Measurements from ENCODE around the gene PACSIN2. TPM values are rescaled to one million over a fixed set of nuclear protein-coding genes. Genes with fewer than 3 reads are reported as not detected.

The PACSIN2 gene
- total RNA-seq, 1 experiment from 2014 or later = 103 TPM

- POLR2A ChIA-PET (ENCODE audit: unreplicated experiment) = no interaction called here
- no peak for TF ChIP-seq CTCF (conservative IDR thresholded peaks at IDR 0.05)
- no peak for TF ChIP-seq EZH2 (IDR thresholded peaks at IDR 0.05; ENCODE audit: low read depth)
- Histone ChIP-seq H3K4me1 (replicated peaks; ENCODE audit: insufficient read depth) (peaks cover 7% of the 10 kb centered on the region), H3K79me2 (ENCODE audit: low read depth) (no peaks in the 10 kb centered on the region), H2AFZ (no peak overlapping the region), H3K27ac (no peak overlapping the region), H3F3A (ENCODE audit: insufficient read depth, low read depth) (peaks cover 22% of the 10 kb centered on the region), H4K20me1 (ENCODE audit: insufficient read depth) (no peaks in the 10 kb centered on the region), H3K4me3 (no peak overlapping the region), H3K9me2 (ENCODE audit: insufficient read depth) (no peaks in the 10 kb centered on the region), H3K9me3 (ENCODE audit: insufficient read depth, low read depth) (no peaks in the 10 kb centered on the region), H3K4me2 (no peak overlapping the region), H3K36me3 (ENCODE audit: low read depth) (peaks cover 15% of the 10 kb centered on the region; the same call in 1 of the 2 replicates), H3K27me3 (ENCODE audit: insufficient read depth, low read depth) (no peaks in the 10 kb centered on the region)
- DNase-seq = no peak
- intact Hi-C loops (cut with micrococcal nuclease; ENCODE audit: unreplicated experiment) = no loop called here
- CTCF ChIA-PET = no interaction called here
- no TSS peak for BruUV-seq (replicated peaks)
Observed at GRCh38 chr22:42872821-42873220, 142.1 kb downstream of the PACSIN2 start.

GRCh38 chr22:42871146-42872050, 143.6 kb downstream of the PACSIN2 start:
- TF ChIP-seq CTCF (conservative IDR thresholded peaks at IDR 0.05) = no peak
- TF ChIP-seq EZH2 (IDR thresholded peaks at IDR 0.05; ENCODE audit: low read depth) = no peak

GRCh38 chr22:42869888-42870480, 145.0 kb downstream of the PACSIN2 start:
- Histone ChIP-seq H3K79me2 (ENCODE audit: low read depth) (no peaks in the 10 kb centered on the region), H3K4me2 (no peak overlapping the region), H2AFZ (no peak overlapping the region), H3K27ac (no peak overlapping the region), H3K36me3 (ENCODE audit: low read depth) (peaks cover 15% of the 10 kb centered on the region; the same call in 1 of the 2 replicates), H3K4me1 (replicated peaks; ENCODE audit: insufficient read depth) (peaks cover 12% of the 10 kb centered on the region), H3K9me3 (ENCODE audit: insufficient read depth, low read depth) (no peaks in the 10 kb centered on the region), H3F3A (ENCODE audit: insufficient read depth, low read depth) (peaks cover 22% of the 10 kb centered on the region), H3K27me3 (ENCODE audit: insufficient read depth, low read depth) (no peaks in the 10 kb centered on the region), H3K4me3 (no peak overlapping the region), H3K9me2 (ENCODE audit: insufficient read depth) (no peaks in the 10 kb centered on the region), H4K20me1 (ENCODE audit: insufficient read depth) (no peaks in the 10 kb centered on the region)
- no peak for TF ChIP-seq CTCF (conservative IDR thresholded peaks at IDR 0.05)
- no peak for DNase-seq
- ChIA-PET POLR2A (ENCODE audit: unreplicated experiment) (interaction anchor here (0.6 kb wide), 1 partner anchor 14 kb away, joined by 5 read pairs; no protein-coding TSS in a partner anchor), CTCF (interaction anchor here (0.7 kb wide), 1 partner anchor 243 kb away, joined by 5 read pairs; no protein-coding TSS in a partner anchor)
- no TSS peak for BruUV-seq (replicated peaks)
- intact Hi-C loops (cut with micrococcal nuclease; ENCODE audit: unreplicated experiment) = loop anchor here (5.0 kb wide), 2 partner anchors 88 to 222 kb away; no protein-coding TSS in a partner anchor

More at GRCh38 chr22:42871146-42872050, 143.6 kb downstream of the PACSIN2 start:
- no peaks in the 10 kb centered on the region for H4K20me1 ChIP-seq (ENCODE audit: insufficient read depth)
- H3K27me3 ChIP-seq (ENCODE audit: insufficient read depth, low read depth) = no peaks in the 10 kb centered on the region
- BruUV-seq (replicated peaks) = no TSS peak
- POLR2A ChIA-PET (ENCODE audit: unreplicated experiment) = no interaction called here
- peaks cover 22% of the 10 kb centered on the region for H3F3A ChIP-seq (ENCODE audit: insufficient read depth, low read depth)
- H3K36me3 ChIP-seq (ENCODE audit: low read depth) = peaks cover 15% of the 10 kb centered on the region; the same call in 1 of the 2 replicates
- H3K9me3 ChIP-seq (ENCODE audit: insufficient read depth, low read depth) = no peaks in the 10 kb centered on the region
- H3K27ac ChIP-seq = no peak overlapping the region
- H3K79me2 ChIP-seq (ENCODE audit: low read depth) = no peaks in the 10 kb centered on the region
- CTCF ChIA-PET = no interaction called here
- DNase-seq = no peak
- no peaks in the 10 kb centered on the region for H3K9me2 ChIP-seq (ENCODE audit: insufficient read depth)
- peaks cover 12% of the 10 kb centered on the region for H3K4me1 ChIP-seq (replicated peaks; ENCODE audit: insufficient read depth)
- no peak overlapping the region for H3K4me3 ChIP-seq
- intact Hi-C loops (cut with micrococcal nuclease; ENCODE audit: unreplicated experiment) = no loop called here
- H3K4me2 ChIP-seq = no peak overlapping the region
- no peak overlapping the region for H2AFZ ChIP-seq
